ENCODE measurements around the gene B3GALT5. TPM values are rescaled to one million over a fixed set of nuclear protein-coding genes. Genes with fewer than 3 reads are reported as not detected.

B3GALT5 gene
- total RNA-seq, 1 donor from 2014 or later, result 2.5 TPM

GRCh38 chr21:39640754-39641153 is 28.0 kb downstream of the B3GALT5 start:
- Mint-ChIP-seq H3K4me1 (ENCODE audit: low read depth, unreplicated experiment) (peaks cover 27% of the 10 kb centered on the region), H3K27me3 (ENCODE audit: low read depth, unreplicated experiment) (no peaks in the 10 kb centered on the region), H3K27ac (ENCODE audit: unreplicated experiment) (no peak overlapping the region), H3K9me3 (ENCODE audit: unreplicated experiment) (no peaks in the 10 kb centered on the region), H3K4me3 (ENCODE audit: unreplicated experiment) (no peak overlapping the region), H3K36me3 (ENCODE audit: low read depth, unreplicated experiment) (peaks cover 1% of the 10 kb centered on the region)
- DNase-seq (ENCODE audit: low read depth) (no peak), FAIRE-seq (no peak)
- Histone ChIP-seq H3K4me3 (ENCODE audit: insufficient read depth, low read depth, low read length) (no peak overlapping the region), H3K4me1 (ENCODE audit: insufficient read depth, low read length) (peaks cover 4% of the 10 kb centered on the region), H3K79me2 (ENCODE audit: insufficient read depth, low read length) (no peaks in the 10 kb centered on the region), H2AFZ (ENCODE audit: low read depth, low read length) (no peak overlapping the region), H3K9me3 (ENCODE audit: insufficient read depth, low read depth, low read length) (no peaks in the 10 kb centered on the region), H4K20me1 (ENCODE audit: insufficient read depth, low read length) (no peaks in the 10 kb centered on the region), H3K4me2 (ENCODE audit: low read length) (no peak overlapping the region), H3K27me3 (ENCODE audit: insufficient read depth, low read length) (no peaks in the 10 kb centered on the region), H3K9ac (ENCODE audit: low read length) (no peak overlapping the region), H3K36me3 (ENCODE audit: insufficient read depth, low read length) (no peaks in the 10 kb centered on the region), H3K27ac (ENCODE audit: low read depth, low read length) (no peak overlapping the region)
- TF ChIP-seq, protein P1, sequence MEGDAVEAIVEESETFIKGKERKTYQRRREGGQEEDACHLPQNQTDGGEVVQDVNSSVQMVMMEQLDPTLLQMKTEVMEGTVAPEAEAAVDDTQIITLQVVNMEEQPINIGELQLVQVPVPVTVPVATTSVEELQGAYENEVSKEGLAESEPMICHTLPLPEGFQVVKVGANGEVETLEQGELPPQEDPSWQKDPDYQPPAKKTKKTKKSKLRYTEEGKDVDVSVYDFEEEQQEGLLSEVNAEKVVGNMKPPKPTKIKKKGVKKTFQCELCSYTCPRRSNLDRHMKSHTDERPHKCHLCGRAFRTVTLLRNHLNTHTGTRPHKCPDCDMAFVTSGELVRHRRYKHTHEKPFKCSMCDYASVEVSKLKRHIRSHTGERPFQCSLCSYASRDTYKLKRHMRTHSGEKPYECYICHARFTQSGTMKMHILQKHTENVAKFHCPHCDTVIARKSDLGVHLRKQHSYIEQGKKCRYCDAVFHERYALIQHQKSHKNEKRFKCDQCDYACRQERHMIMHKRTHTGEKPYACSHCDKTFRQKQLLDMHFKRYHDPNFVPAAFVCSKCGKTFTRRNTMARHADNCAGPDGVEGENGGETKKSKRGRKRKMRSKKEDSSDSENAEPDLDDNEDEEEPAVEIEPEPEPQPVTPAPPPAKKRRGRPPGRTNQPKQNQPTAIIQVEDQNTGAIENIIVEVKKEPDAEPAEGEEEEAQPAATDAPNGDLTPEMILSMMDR (IDR thresholded peaks at IDR 0.05; ENCODE audit: insufficient read depth, low read depth, low read length), result no peak
- TF ChIP-seq EZH2 (IDR thresholded peaks at IDR 0.05; ENCODE audit: insufficient read depth, low read length), result no peak

- Histone ChIP-seq H3K27me3 (ENCODE audit: insufficient read depth, low read length) (no peaks in the 10 kb centered on the region), H3K9ac (ENCODE audit: low read length) (no peak overlapping the region), H3K27ac (ENCODE audit: low read depth, low read length) (no peak overlapping the region), H3K79me2 (ENCODE audit: insufficient read depth, low read length) (no peaks in the 10 kb centered on the region), H3K4me1 (ENCODE audit: insufficient read depth, low read length) (peaks cover 4% of the 10 kb centered on the region), H3K4me2 (ENCODE audit: low read length) (no peak overlapping the region), H3K4me3 (ENCODE audit: insufficient read depth, low read depth, low read length) (no peak overlapping the region), H4K20me1 (ENCODE audit: insufficient read depth, low read length) (no peaks in the 10 kb centered on the region), H3K9me3 (ENCODE audit: insufficient read depth, low read depth, low read length) (no peaks in the 10 kb centered on the region), H2AFZ (ENCODE audit: low read depth, low read length) (no peak overlapping the region), H3K36me3 (ENCODE audit: insufficient read depth, low read length) (no peaks in the 10 kb centered on the region)
- no peak for TF ChIP-seq EZH2 (IDR thresholded peaks at IDR 0.05; ENCODE audit: insufficient read depth, low read length)
- TF ChIP-seq, protein P1 (IDR thresholded peaks at IDR 0.05; ENCODE audit: insufficient read depth, low read depth, low read length), result no peak
- Mint-ChIP-seq H3K9me3 (ENCODE audit: unreplicated experiment) (no peaks in the 10 kb centered on the region), H3K36me3 (ENCODE audit: low read depth, unreplicated experiment) (no peaks in the 10 kb centered on the region), H3K27ac (ENCODE audit: unreplicated experiment) (no peak overlapping the region), H3K4me1 (ENCODE audit: low read depth, unreplicated experiment) (peaks cover 22% of the 10 kb centered on the region), H3K4me3 (ENCODE audit: unreplicated experiment) (no peak overlapping the region), H3K27me3 (ENCODE audit: low read depth, unreplicated experiment) (no peaks in the 10 kb centered on the region)
- no peak for FAIRE-seq
- no peak for DNase-seq (ENCODE audit: low read depth)
Measured at GRCh38 chr21:39641827-39642450, 29.2 kb downstream of the B3GALT5 start.

GRCh38 chr21:39644062-39644560 is 31.4 kb downstream of the B3GALT5 start:
- Mint-ChIP-seq H3K4me1 (ENCODE audit: low read depth, unreplicated experiment) (peaks cover 32% of the 10 kb centered on the region), H3K27me3 (ENCODE audit: low read depth, unreplicated experiment) (no peaks in the 10 kb centered on the region), H3K36me3 (ENCODE audit: low read depth, unreplicated experiment) (peaks cover under 1% of the 10 kb centered on the region), H3K27ac (ENCODE audit: unreplicated experiment) (no peak overlapping the region), H3K4me3 (ENCODE audit: unreplicated experiment) (no peak overlapping the region), H3K9me3 (ENCODE audit: unreplicated experiment) (no peaks in the 10 kb centered on the region)
- Histone ChIP-seq H3K4me2 (ENCODE audit: low read length) (no peak overlapping the region), H2AFZ (ENCODE audit: low read depth, low read length) (no peak overlapping the region), H4K20me1 (ENCODE audit: insufficient read depth, low read length) (no peaks in the 10 kb centered on the region), H3K36me3 (ENCODE audit: insufficient read depth, low read length) (no peaks in the 10 kb centered on the region), H3K79me2 (ENCODE audit: insufficient read depth, low read length) (no peaks in the 10 kb centered on the region), H3K9ac (ENCODE audit: low read length) (no peak overlapping the region), H3K9me3 (ENCODE audit: insufficient read depth, low read depth, low read length) (no peaks in the 10 kb centered on the region), H3K27me3 (ENCODE audit: insufficient read depth, low read length) (no peaks in the 10 kb centered on the region), H3K4me3 (ENCODE audit: insufficient read depth, low read depth, low read length) (no peak overlapping the region), H3K4me1 (ENCODE audit: insufficient read depth, low read length) (peaks cover 19% of the 10 kb centered on the region), H3K27ac (ENCODE audit: low read depth, low read length) (no peak overlapping the region)
- FAIRE-seq (no peak), DNase-seq (ENCODE audit: low read depth) (no peak)
- TF ChIP-seq EZH2 (IDR thresholded peaks at IDR 0.05; ENCODE audit: insufficient read depth, low read length), result no peak
- TF ChIP-seq, protein P1 (IDR thresholded peaks at IDR 0.05; ENCODE audit: insufficient read depth, low read depth, low read length), result no peak
